ENCODE data around the gene DRD2.

GRCh38 chr11:113521737-113522517 is 46.7 kb upstream of the DRD2 start:
- TF ChIP-seq POLR2AphosphoS5 (IDR thresholded peaks at IDR 0.05; ENCODE audit: low read depth) (no peak), REST (IDR thresholded peaks at IDR 0.05; ENCODE audit: insufficient replicate concordance, low read depth) (no peak), CTCF (IDR thresholded peaks at IDR 0.05; ENCODE audit: insufficient read depth, low read length) (no peak)

Measured in HL-60 (cell line).